Measurements from ENCODE around the gene SFXN2. TPM values are rescaled to one million over a fixed set of nuclear protein-coding genes. Genes with fewer than 3 reads are reported as not detected.
A peak's percentile ranks its signal among the peaks of the same experiment; 100 is the strongest.

Gene SFXN2
- total and polyA plus RNA-seq, 7 donors, result 0.66 to 11.6 (median 2.4) TPM

DNA sequence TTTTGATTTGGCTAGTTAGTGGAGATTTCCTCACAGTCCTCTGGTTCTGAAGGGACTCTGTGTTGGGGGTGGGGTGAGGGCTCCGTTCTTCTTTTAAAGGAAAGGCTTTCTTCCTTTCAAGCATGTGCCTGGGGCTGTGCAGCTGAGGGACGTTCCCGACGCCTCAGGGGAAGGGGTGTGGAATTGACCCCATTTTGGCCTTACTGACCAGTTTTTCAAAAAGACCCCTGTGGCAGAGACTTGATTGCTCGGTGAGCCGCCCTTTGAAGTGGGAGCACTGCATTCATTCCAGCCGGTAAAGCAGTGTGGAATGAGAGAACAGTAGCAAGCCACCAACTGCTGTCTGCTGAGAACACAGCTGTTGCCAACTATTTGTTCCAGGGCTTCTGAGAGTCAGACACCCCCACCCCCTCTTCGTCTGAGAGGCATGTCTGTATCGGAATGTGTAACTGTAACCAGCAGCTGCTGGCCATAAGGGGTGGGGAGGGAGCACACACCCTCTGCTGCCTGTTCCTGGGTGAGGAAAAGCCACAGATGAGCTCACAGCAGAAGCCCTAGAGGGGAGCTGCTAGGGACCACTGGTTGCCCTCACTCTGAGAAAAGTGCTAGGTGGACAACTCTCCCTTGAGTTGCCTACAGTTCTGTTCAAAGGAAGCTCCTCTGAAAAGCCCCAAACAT lies 62.5 kb downstream of the SFXN2 start:
- no peaks in the 10 kb centered on the region for H3K27me3 ChIP-seq
- H3K9me3 ChIP-seq, result no peaks in the 10 kb centered on the region
- peak overlapping the region; percentile 93 to 99 (median 95) for H3K27ac ChIP-seq
- H3K4me1 ChIP-seq, result peaks cover 0 to 98% (median 88%) of the 10 kb centered on the region in 4 donors
- peak overlapping the region; percentile 24 to 62 (median 49) for H3K4me3 ChIP-seq
- WGBS, 2 donors, result 50 to 80% methylated on average over 9 of the region's 9 CpGs
- H3K36me3 ChIP-seq, result no peaks in the 10 kb centered on the region
- intact Hi-C loops (cut with DNase I), result no loop called here
- peak; percentile 98 for DNase-seq
- TF ChIP-seq POLR2A (IDR thresholded peaks at IDR 0.05) (peak; percentile 53 to 63), CTCF (IDR thresholded peaks at IDR 0.05) (no peak), POLR2AphosphoS5 (IDR thresholded peaks at IDR 0.05) (peak; percentile 81 to 96 (median 90)), EP300 (IDR thresholded peaks at IDR 0.05) (peak in 2 of 4 donors; percentile 88 to 95)

DNA sequence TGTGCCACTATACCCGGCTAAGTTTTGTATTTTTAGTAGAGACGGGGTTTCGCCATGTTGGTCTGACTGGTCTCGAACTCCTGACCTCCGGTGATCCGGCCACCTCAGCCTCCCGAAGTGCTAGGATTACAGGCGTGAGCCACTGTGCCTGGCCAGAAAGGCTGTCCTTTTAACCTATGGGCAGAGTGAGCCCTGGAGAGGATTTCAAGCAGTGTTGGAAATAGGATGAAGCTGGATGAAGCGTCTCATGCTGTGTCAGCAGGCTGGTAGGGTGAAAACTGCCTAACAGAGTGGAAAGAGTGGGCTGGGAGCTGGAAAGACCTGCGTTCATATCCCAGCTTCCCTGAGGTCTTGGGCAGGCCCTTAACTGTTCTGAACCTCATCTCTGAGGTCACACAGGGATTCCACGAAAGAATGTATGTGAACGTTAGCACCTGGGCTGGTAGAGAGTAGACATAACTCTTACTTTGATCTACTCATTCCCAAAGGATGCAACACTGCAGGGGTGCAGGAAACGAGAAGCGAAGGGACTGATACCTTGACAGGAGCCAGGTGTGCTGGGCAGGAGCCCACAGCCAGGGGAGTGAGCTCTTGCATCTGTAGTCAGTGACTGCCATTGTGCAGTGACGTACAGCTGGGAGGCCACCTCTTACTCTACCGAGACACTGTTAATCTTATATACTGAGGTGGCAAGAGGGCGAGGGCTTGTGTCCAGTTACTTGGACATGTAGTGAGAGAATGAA lies 63.4 kb downstream of the SFXN2 start:
- intact Hi-C loops (cut with DNase I), result no loop called here
- peak overlapping the region; percentile 93 to 99 (median 95) for H3K27ac ChIP-seq
- TF ChIP-seq EP300 (IDR thresholded peaks at IDR 0.05), result no peak
- no peaks in the 10 kb centered on the region for H3K27me3 ChIP-seq
- peak overlapping the region in 2 of 4 donors; percentile 53 to 62 for H3K4me3 ChIP-seq
- no peaks in the 10 kb centered on the region for H3K9me3 ChIP-seq
- no peak for DNase-seq
- peaks cover 0 to 100% (median 92%) of the 10 kb centered on the region in 4 donors for H3K4me1 ChIP-seq
- WGBS, 2 donors, result 85 to 92% methylated on average over 17 of the region's 17 CpGs
- no peaks in the 10 kb centered on the region for H3K36me3 ChIP-seq

GRCh38 chr10:102778781-102779180 lies 64.3 kb downstream of the SFXN2 start:
- Histone ChIP-seq H3K27me3 (no peaks in the 10 kb centered on the region), H3K36me3 (no peaks in the 10 kb centered on the region), H3K4me3 (peak overlapping the region in 1 of 4 donors; percentile 62), H3K27ac (peak overlapping the region; percentile 93 to 99 (median 95)), H3K4me1 (peaks cover 0 to 100% (median 92%) of the 10 kb centered on the region in 4 donors), H3K9me3 (no peaks in the 10 kb centered on the region)
- intact Hi-C loops (cut with DNase I), result no loop called here
- DNase-seq, result no peak
- whole genome bisulfite sequencing, 2 donors, result 92 to 97% methylated on average over 2 of the region's 2 CpGs
- TF ChIP-seq POLR2A (IDR thresholded peaks at IDR 0.05) (no peak), POLR2AphosphoS5 (IDR thresholded peaks at IDR 0.05) (no peak), EP300 (IDR thresholded peaks at IDR 0.05) (no peak), CTCF (IDR thresholded peaks at IDR 0.05) (no peak)

DNA sequence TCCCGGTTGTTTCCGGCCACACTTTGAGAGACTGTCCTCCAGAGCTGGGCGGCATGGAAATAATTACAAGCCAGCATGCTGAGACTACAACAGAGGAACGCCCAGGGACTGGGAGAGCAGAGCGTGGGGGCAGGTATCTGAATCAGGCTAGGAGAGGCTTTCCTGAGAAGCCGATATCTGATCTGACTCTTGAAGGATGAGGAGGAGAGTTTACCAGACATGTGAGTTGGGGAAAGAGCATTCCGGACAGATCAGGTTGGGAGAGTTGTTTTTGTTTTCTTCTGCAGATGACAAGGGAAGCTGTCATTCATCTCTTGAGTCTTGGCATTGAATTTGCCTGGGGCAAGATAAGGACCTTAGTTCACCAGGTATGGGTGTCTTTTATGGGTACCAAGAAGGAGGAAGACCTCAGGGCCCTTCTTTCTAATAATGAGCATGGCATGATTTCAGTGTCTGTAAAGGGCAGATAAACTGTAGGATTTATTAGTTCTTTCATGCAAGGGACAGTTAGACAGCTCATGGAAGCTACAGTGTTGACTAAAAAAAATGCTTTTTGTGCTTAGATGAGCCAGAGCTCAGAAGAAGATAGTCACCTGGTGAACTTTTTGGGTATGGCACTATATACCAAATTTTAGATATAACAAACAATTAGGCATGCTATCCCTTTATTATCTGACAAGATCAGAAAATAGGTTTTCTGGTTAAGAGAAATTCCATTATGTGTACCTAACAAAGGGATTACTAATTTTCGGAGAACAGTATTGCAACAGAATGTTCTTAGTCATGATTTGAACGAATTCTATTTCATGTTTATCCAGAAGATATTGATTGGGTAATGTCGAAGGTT lies 65.5 kb downstream of the SFXN2 start:
- intact Hi-C loops (cut with DNase I), result no loop called here
- Histone ChIP-seq H3K27ac (peak overlapping the region; percentile 47 to 99 (median 94)), H3K36me3 (no peaks in the 10 kb centered on the region), H3K4me1 (peaks cover 0 to 98% (median 83%) of the 10 kb centered on the region in 4 donors), H3K4me3 (no peak overlapping the region), H3K27me3 (no peaks in the 10 kb centered on the region), H3K9me3 (no peaks in the 10 kb centered on the region)
- TF ChIP-seq CTCF (IDR thresholded peaks at IDR 0.05) (no peak), POLR2A (IDR thresholded peaks at IDR 0.05) (no peak), POLR2AphosphoS5 (IDR thresholded peaks at IDR 0.05) (peak in 1 of 4 donors; percentile 50), EP300 (IDR thresholded peaks at IDR 0.05) (peak in 1 of 4 donors; percentile 21)
- 91 to 94% methylated on average over 10 of the region's 10 CpGs for WGBS, 2 donors
- DNase-seq, result no peak

DNA sequence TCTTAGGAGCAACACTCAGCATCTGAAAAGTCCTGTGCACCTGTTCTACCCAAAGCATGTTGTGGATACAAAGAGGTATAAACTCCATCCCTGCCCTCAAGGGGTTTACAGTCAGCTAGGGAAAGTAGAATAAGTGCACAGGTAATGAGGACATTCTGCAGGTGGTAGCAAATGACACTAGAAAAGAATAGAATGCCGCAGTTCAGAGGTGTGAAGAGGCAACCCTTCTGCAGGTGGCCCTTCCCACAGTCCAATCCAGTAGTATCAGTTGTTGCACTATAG lies 66.0 kb downstream of the SFXN2 start:
- Histone ChIP-seq H3K4me3 (no peak overlapping the region), H3K27me3 (no peaks in the 10 kb centered on the region), H3K27ac (peak overlapping the region; percentile 84 to 99 (median 94)), H3K4me1 (peaks cover 0 to 98% (median 82%) of the 10 kb centered on the region in 4 donors), H3K36me3 (no peaks in the 10 kb centered on the region), H3K9me3 (no peaks in the 10 kb centered on the region)
- WGBS, 2 donors, result 94 to 100% methylated on average over 1 of the region's 1 CpG
- no peak for DNase-seq
- no peak for TF ChIP-seq CTCF (IDR thresholded peaks at IDR 0.05)
- TF ChIP-seq EP300 (IDR thresholded peaks at IDR 0.05), result no peak
- TF ChIP-seq POLR2A (IDR thresholded peaks at IDR 0.05), result no peak
- no peak for TF ChIP-seq POLR2AphosphoS5 (IDR thresholded peaks at IDR 0.05)
- intact Hi-C loops (cut with DNase I), result no loop called here

Data from sigmoid colon (tissue), 7 donors.